Activated T-helper 1 cell treated with anti-CD3 and anti-CD28 coated beads, Interleukin-12 subunit alpha, Interleukin-12 subunit beta, Interleukin-2, Interleukin-4 antibody, amounts not matched to agents 30 ng/mL and 10 ng/mL and 1 ng/mL, durations not matched to agents 14 hours and 24 hours and 36 hours (primary cell): ENCODE results near the gene SUN5. TPM values are rescaled to one million over a fixed set of nuclear protein-coding genes. Genes with fewer than 3 reads are reported as not detected.
"Not testable (repeated sequence)": the region's sequence is repeated elsewhere in the genome, so short reads cannot be mapped to it uniquely, and the experiment has no call there.

Experiments used
- DNase-seq: peaks from one replicate; pipeline ENCODE4 v3.0.0; 2021; ENCODE audit warnings: low spot score
- H3K27ac Mint-ChIP-seq: one replicate; pipeline ENCODE4 v1.8.0; 2021; ENCODE audit warnings: mild to moderate bottlenecking, mixed read lengths
- H3K27me3 Mint-ChIP-seq: one replicate; pipeline ENCODE4 v1.8.0; 2022; ENCODE audit warnings: mild to moderate bottlenecking, moderate library complexity, mixed read lengths; ENCODE audit not compliant: insufficient read depth
- H3K36me3 Mint-ChIP-seq: one replicate; pipeline ENCODE4 v1.8.0; 2021; ENCODE audit warnings: low read depth, mixed read lengths
- H3K4me1 Mint-ChIP-seq: one replicate; pipeline ENCODE4 v1.8.0; 2021; ENCODE audit warnings: low read depth, mixed read lengths
- H3K4me3 Mint-ChIP-seq: one replicate; pipeline ENCODE4 v1.8.0; 2021; ENCODE audit warnings: mild to moderate bottlenecking, moderate library complexity, mixed read lengths
- H3K9me3 Mint-ChIP-seq: one replicate; pipeline ENCODE4 v1.8.0; 2021; ENCODE audit warnings: mixed read lengths
- intact Hi-C: fragments of 100-400 bp; cut with micrococcal nuclease; formaldehyde crosslinking; loops from one replicate; pipeline ENCODE4 v1.15.1; 2024
- total RNA-seq: library from RNA; stranded (reverse); gene quantifications from 2 replicates; pipeline ENCODE4 v1.2.3, GENCODE V29; 2022

The SUN5 gene
- total RNA-seq, 1 donor from 2014 or later = not detected

DNA sequence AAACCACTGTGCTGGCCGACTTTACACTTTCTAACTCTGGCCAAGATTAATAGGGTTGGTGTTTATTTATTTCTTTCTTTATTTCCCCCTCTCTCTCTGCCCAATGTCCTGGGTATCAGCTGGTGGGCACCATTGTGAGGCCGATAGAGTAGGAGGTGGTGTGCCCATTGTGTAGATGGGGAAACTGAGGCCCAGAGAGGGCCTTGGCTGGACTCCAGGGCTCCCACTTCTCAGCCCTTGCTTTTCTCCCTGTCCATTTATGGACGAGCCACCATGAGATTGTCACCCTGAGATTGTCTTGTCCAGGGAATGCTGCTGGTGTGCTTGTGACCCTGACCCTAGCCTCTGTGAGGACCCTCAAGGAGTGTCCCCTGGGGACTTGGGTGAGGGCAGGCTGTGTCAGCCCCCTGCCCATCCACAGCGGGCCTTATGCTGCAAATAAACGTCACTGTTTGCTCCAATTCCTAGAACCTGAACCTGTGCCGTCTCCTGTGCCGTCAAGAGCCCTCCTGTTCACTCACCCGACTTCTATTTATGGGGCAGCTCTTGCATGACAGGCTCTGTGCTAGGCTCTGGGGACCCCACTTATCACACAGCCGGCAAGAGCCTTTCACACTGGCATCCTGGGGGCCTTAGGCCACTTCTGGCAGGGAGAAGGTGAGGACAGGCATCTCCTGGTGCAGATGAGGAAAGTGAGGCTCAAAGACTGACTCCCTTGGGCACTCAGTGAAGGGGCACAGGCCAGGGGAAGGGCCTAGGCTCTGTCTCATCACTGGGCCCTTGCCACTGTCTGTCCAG is 24.8 kb downstream of the SUN5 start:
- no peak overlapping the region for H3K4me3 Mint-ChIP-seq
- DNase-seq = no peak
- intact Hi-C loops = loop anchor here (10.0 kb wide), 1 partner anchor 135 kb away; no protein-coding TSS in a partner anchor
- peaks cover 11% of the 10 kb centered on the region for H3K9me3 Mint-ChIP-seq
- peaks cover 8% of the 10 kb centered on the region for H3K4me1 Mint-ChIP-seq
- H3K27me3 Mint-ChIP-seq = no peaks in the 10 kb centered on the region
- H3K36me3 Mint-ChIP-seq = peaks cover 5% of the 10 kb centered on the region
- H3K27ac Mint-ChIP-seq = no peak overlapping the region

DNA sequence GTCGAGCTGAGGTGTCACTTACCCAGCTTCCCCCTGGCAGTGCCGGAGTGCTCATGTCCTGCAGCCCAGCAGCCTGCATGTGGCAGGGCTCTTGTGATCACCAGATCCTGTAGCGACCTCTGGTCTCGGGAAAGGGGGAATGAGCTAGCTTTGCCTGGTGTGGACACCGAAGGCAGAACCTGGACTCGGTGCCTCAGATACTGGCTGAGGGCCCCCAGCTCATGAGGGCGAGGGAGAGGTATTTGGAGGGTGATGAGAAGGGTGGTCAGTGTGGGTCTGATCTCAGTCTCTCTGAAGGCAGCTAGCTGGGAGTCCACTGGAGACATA is 26.3 kb downstream of the SUN5 start:
- Mint-ChIP-seq H3K27ac (no peak overlapping the region), H3K4me3 (no peak overlapping the region), H3K9me3 (peaks cover 11% of the 10 kb centered on the region), H3K27me3 (no peaks in the 10 kb centered on the region), H3K36me3 (peaks cover 5% of the 10 kb centered on the region), H3K4me1 (peaks cover 8% of the 10 kb centered on the region)
- intact Hi-C loops = loop anchor here (10.0 kb wide), 1 partner anchor 133 kb away; no protein-coding TSS in a partner anchor
- DNase-seq = no peak

DNA sequence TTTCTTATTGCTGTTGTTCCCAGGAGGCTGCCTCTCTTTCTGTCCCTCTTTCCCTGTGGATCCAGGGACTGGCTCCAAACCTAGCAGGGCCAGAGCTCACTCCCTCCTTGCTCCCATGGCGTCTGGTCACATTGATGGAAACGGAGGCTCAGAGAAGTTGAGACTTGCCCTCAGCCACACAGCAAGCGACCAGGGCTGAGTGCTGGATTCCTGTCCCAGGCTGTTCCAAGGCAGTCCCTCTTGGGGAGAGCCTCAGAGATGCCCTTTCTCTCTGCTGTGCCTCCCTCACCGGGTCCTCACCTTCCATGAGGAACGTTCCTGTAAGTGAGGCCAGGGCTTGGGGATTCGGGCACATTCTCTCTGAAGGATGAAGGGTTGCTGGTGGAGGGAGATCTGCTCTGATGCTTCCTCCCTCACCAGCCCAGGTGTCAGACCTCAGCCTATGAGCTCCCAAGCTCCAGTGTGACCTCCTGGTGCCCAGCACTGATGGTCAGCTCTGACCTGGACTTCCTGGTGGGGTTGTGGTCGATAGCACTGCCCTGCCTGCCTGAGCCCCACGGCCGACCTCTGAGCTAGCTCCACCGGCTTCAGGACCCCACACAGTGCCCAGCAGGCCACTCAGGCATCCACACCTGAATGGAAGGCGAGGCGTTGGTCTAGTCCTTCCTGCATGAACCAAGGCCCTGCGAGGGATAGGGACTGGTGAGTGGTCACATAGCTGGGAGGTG is 26.8 kb downstream of the SUN5 start:
- Mint-ChIP-seq H3K27me3 (no peaks in the 10 kb centered on the region), H3K27ac (no peak overlapping the region), H3K4me3 (no peak overlapping the region), H3K4me1 (peaks cover 8% of the 10 kb centered on the region), H3K36me3 (peaks cover 5% of the 10 kb centered on the region), H3K9me3 (peaks cover 11% of the 10 kb centered on the region)
- no peak for DNase-seq
- intact Hi-C loops = loop anchor here (10.0 kb wide), 1 partner anchor 133 kb away; no protein-coding TSS in a partner anchor

DNA sequence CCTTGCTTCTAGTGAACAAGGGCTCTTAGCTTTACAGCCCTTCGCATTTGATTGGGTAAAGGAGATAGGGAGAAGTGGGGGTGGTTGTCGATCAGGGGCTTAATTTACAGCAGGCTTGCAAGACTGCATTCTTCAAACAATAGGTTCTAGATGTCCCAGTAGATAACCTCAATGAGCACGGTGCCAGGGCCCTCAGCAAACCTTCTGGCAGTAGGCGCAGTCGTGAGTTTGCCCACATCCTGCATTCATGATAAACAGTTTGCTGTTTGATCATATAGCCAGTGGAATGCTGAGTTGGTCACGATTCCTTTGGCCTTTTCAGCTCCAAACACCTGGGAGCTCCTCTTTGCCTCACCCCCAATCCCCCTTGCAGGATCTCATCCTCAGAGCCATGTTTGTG is 27.5 kb downstream of the SUN5 start:
- peaks cover 8% of the 10 kb centered on the region for H3K4me1 Mint-ChIP-seq
- intact Hi-C loops = loop anchor here (10.0 kb wide), 1 partner anchor 132 kb away; no protein-coding TSS in a partner anchor
- H3K36me3 Mint-ChIP-seq = peaks cover 5% of the 10 kb centered on the region
- no peak for DNase-seq
- H3K27ac Mint-ChIP-seq = no peak overlapping the region
- peaks cover 11% of the 10 kb centered on the region for H3K9me3 Mint-ChIP-seq
- no peak overlapping the region for H3K4me3 Mint-ChIP-seq
- H3K27me3 Mint-ChIP-seq = no peaks in the 10 kb centered on the region

DNA sequence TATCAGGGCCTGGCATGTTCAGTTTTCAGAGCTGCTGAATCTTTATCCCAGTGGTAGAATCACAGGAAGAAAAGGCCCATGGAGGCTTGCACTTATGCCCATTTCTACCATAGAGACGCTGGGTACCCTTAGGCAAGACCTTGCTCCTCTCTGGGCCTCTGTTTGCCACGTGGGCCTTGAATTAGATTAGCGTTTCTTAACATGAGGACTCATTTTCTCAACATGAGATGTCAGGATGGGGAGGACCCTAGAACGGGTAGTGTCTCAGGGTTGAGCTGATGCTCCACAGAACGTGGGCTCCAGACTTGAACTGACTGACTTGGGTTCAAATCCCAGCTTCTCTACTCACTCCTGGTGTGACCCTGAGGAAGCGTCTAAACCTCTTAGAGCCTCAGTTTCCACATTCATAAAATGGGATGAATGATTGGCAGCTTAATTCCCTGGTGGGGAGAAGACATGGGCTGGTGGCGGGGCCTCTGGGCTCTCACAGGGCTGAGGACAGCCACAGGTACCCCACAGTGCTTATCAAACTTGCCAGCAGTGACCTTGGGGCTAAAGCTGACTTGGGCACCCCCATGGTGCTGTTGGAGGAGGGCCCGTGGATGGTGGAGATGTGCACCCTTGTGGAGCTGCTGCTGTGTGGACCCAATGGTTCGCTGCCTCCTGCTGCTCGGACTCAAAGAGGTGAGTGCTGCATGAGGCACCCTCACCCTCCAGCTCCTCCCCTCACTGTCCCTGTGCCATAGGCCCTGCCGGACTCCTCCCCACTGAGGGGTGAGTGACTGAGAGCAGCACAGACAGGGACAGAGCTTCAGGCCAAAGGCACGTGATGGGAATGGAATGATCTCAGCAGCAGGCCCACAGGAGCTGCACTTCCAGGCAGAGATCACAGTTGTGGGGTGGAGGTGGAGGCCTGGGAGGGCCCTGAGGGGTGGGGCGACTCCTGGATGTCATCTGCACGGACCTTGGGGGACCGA is 28.2 kb downstream of the SUN5 start:
- peaks cover 8% of the 10 kb centered on the region for H3K4me1 Mint-ChIP-seq
- H3K27me3 Mint-ChIP-seq = no peaks in the 10 kb centered on the region
- peaks cover 11% of the 10 kb centered on the region for H3K9me3 Mint-ChIP-seq
- H3K4me3 Mint-ChIP-seq = no peak overlapping the region
- intact Hi-C loops = loop anchor here (10.0 kb wide), 1 partner anchor 131 kb away; no protein-coding TSS in a partner anchor
- no peak overlapping the region for H3K27ac Mint-ChIP-seq
- peaks cover 5% of the 10 kb centered on the region for H3K36me3 Mint-ChIP-seq
- no peak for DNase-seq

DNA sequence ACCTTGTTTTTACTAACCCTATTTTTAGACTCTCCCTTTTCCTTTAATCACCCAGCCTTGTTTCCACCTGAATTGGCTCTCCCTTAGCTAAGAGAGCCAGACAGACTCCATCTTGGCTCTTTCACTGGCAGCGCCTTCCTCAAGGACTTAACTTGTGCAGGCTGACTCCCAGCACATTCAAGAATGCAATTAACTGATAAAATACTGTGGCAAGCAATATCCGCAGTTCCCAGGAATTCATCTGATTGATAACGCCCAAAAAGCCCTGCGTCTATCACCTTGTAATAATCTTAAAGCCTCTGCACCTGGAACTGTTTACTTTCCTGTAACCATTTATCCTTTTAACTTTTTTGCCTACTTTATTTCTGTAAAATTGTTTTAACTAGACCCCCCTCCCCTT is 29.1 kb downstream of the SUN5 start:
- not testable (repeated sequence) for H3K27ac Mint-ChIP-seq, H3K4me3 Mint-ChIP-seq, H3K36me3 Mint-ChIP-seq, H3K27me3 Mint-ChIP-seq, DNase-seq
- Mint-ChIP-seq H3K9me3 (peaks cover 11% of the 10 kb centered on the region), H3K4me1 (peaks cover 17% of the 10 kb centered on the region)
- intact Hi-C loops = loop anchor here (10.0 kb wide), 1 partner anchor 130 kb away; no protein-coding TSS in a partner anchor

DNA sequence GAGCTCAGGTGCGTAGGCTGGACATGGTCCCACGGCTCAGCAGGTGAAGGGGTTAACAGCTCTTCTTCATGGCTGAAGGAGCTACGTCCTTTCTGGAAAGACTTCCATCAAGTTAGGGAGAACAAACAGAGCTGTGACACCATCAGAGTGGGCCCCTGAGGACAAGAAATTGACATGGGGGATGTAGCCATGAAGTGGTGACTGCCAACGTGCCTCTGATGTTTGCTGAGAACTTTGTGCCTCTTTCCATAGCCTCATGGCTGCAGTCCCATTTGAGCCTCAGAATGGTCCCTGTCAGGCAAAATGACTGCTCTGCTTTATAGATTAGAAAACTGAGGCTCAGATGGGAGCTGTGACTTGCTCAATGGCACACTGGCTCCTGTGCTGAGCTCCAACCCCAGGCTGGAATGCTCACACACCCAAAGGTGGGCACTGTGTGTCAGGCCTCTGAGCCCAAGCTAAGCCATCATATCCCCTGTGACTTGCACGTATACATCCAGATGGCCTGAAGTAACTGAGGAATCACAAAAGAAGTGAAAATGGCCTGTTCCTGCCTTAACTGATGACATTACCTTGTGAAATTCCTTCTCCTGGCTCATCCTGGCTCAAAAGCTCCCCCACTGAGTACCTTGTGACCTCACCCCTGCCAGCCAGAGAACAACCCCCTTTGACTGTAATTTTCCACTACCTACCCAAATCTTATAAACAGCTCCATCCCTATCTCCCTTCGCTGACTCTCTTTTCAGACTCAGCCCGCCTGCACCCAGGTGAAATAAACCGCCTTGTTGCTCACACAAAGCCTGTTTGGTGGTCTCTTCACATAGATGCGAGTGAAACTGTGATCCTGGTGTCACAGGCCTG is 29.8 kb downstream of the SUN5 start:
- intact Hi-C loops = loop anchor here (5.0 to 10.0 kb wide), 2 partner anchors 130 to 428 kb away; partner anchors contain the start of gene CDK5RAP1
- DNase-seq, H3K27me3 Mint-ChIP-seq, H3K36me3 Mint-ChIP-seq, H3K4me3 Mint-ChIP-seq: not testable (repeated sequence)
- Mint-ChIP-seq H3K9me3 (peaks cover 11% of the 10 kb centered on the region), H3K4me1 (peaks cover 24% of the 10 kb centered on the region), H3K27ac (peak overlapping the region; percentile 59)

DNA sequence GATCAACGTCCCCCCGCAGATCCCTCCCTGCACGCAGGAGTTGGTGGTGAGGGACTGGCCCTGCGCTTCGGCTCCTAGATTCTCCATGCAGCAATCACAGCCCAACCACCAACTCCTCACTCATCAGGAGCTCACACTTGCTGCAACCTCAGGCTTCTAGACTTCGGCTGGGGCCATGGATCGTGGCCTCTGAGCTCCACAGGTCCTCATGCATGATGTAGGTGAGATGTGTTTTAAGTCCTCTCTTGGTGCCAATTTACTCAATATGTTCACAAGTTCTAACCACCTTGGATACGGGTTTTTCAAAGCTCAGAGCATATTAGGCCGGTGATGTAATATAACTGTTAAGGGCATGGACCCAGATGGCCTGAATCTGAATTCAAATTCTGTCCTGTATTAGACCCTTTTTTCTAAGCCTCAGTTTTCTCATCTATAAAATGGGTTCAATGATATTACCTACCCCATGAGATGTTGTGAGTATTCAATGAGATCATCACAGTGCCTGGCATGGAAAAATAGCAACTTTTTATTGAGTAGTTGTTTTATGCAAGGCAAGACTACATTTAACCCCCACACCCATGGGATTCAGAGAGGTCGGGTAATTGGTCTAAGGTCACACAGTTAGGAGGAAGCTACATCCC is 31.0 kb downstream of the SUN5 start:
- H3K36me3 Mint-ChIP-seq = peaks cover 5% of the 10 kb centered on the region
- no peak overlapping the region for H3K4me3 Mint-ChIP-seq
- H3K27me3 Mint-ChIP-seq = no peaks in the 10 kb centered on the region
- H3K4me1 Mint-ChIP-seq = peaks cover 35% of the 10 kb centered on the region
- H3K27ac Mint-ChIP-seq = peak overlapping the region; percentile 59
- no peak for DNase-seq
- H3K9me3 Mint-ChIP-seq = peaks cover 11% of the 10 kb centered on the region
- intact Hi-C loops = loop anchor here (5.0 to 10.0 kb wide), 2 partner anchors 128 to 429 kb away; partner anchors contain the start of gene CDK5RAP1

DNA sequence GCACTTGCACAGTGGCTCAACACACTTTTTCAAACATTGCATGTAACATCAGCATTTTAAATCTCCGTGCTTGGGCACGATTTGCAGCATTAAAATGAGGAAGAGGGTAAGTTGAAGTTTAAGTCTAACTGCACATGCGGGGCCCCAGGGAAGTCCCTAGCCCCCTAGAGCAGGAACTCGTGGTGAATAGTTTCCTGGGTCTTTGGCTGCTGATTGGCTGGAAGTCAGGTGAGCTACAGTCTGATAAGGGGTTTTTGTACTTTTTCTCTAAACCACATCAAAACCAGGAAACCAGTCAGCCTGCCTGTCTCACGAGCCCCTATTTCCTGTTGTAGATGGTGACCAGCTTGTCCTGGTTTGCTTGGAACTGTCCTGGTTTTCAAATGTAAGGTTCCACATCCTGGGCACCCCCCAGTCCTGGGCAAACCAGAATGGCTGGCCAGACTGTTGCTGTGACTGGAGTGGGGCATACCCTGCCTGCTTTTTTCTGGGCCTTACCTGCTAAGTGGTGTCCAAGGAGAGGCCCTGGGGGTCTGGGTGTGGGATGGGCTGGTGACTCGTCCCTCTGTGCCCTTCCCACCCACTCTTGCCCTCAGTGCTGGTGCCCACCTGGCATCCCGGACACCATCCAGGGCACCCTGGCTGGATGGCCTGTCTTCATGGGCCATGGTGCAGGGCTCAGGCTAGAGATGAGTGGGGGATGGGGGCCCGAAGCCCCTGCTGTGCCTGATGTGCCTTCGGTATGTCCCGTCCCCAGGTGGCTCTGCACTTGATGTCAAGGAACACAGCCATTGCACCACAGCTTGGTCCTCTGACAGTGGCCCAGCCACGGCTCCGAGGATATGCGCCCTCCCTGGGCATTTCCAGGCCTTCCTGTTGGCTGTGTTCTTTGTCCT is 31.8 kb downstream of the SUN5 start:
- peak overlapping the region; percentile 59 for H3K27ac Mint-ChIP-seq
- peaks cover 5% of the 10 kb centered on the region for H3K36me3 Mint-ChIP-seq
- H3K4me3 Mint-ChIP-seq = no peak overlapping the region
- H3K9me3 Mint-ChIP-seq = peaks cover 11% of the 10 kb centered on the region
- intact Hi-C loops = loop anchor here (5.0 to 10.0 kb wide), 2 partner anchors 128 to 430 kb away; partner anchors contain the start of gene CDK5RAP1
- H3K27me3 Mint-ChIP-seq = no peaks in the 10 kb centered on the region
- H3K4me1 Mint-ChIP-seq = peaks cover 42% of the 10 kb centered on the region
- DNase-seq = peak; percentile 76

DNA sequence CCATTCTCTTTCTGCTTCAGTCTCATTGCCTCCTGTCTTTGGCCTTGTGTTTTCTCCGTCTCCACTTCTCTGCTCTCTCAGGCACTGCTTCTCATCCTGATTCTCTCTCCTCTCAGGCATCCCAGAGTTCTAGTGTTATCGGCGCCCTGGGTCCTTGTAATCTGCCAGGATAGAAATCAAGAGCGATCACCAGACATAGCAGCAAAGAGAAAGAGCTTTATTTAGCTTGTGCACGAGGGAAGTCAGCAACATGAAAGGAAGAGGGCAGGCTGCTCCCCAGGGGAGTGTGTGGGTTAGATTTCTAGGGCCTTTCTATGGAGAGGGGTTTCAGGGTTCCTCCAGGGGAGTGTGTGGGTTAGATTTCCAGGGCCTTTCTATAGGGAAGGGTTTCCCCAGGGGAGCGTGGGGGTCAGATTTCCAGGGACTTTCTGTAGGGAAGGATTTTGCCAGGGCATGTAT is 32.5 kb downstream of the SUN5 start:
- H3K4me3 Mint-ChIP-seq = no peak overlapping the region
- no peak overlapping the region for H3K27ac Mint-ChIP-seq
- peaks cover 6% of the 10 kb centered on the region for H3K9me3 Mint-ChIP-seq
- intact Hi-C loops = loop anchor here (5.0 to 10.0 kb wide), 2 partner anchors 127 to 431 kb away; partner anchors contain the start of gene CDK5RAP1
- DNase-seq = no peak
- peaks cover 47% of the 10 kb centered on the region for H3K4me1 Mint-ChIP-seq
- H3K36me3 Mint-ChIP-seq = peaks cover 5% of the 10 kb centered on the region
- no peaks in the 10 kb centered on the region for H3K27me3 Mint-ChIP-seq
